HepG2 (cell line): Measurements from ENCODE around the gene ITCH. TPM values are rescaled to one million over a fixed set of nuclear protein-coding genes. Genes with fewer than 3 reads are reported as not detected.

ENCODE experiments used
- ATAC-seq: fragments of 200-7000 bp; cut with Tn5 transposase; 3 replicates; pipeline ENCODE4 v1.9.1; 2020; ENCODE audit warnings: mild to moderate bottlenecking, moderate library complexity
- BruUV-seq: library from RNA; stranded (reverse); fragments of 400-500 nt; replicated peaks from 2 replicates; lab custom pipeline; 2021; lab: Mats Ljungman, UMichigan
- CTCF ChIA-PET: fragments of 300-600 bp; formaldehyde crosslinking; extraction: SDS; loops from one replicate; lab custom pipeline; 2021; ENCODE audit warnings: low total read pairs, inconsistent platforms, low intra/inter-chr PET ratio; lab: Yijun Ruan, JAX
- POLR2A ChIA-PET: fragments of 350-600 bp; sonication (Branson Sonifier 250); formaldehyde crosslinking; loops from one replicate; lab custom pipeline; 2020; ENCODE audit warnings: antibody characterized with exemption, inconsistent platforms; lab: Yijun Ruan, JAX
- DNase-seq: peaks from one replicate; pipeline ENCODE4 v3.0.0-alpha.2; 2015; ENCODE audit warnings: low spot score
- FAIRE-seq: peaks from 3 replicates; lab custom pipeline; 2011; peaks lifted over from hg19 to GRCh38; lab: Jason Lieb, UNC
- H2AFZ ChIP-seq: one replicate; pipeline ENCODE4 v1.6.1; 2011; ENCODE audit warnings: low read length, inconsistent platforms
- H3K27ac ChIP-seq: fragments of 300-600 bp; 3 replicates; pipeline ENCODE4 v1.8.0; 2011; ENCODE audit warnings: mixed run types, mild to moderate bottlenecking, mixed read lengths, low read length, inconsistent platforms; ENCODE audit not compliant: insufficient read depth; ENCODE audit errors: extremely low read length
- H3K27me3 ChIP-seq, 2 experiments: fragments of 200-600 bp in 1 of 2; 2 replicates in 1 of 2; 3 replicates in 1 of 2; pipeline versions ENCODE4 v1.6.0 to v1.8.0; 2011; ENCODE audit warnings: low read length in 2 of 2, mild to moderate bottlenecking in 2 of 2, moderate library complexity in 2 of 2, inconsistent platforms in 1 of 2; ENCODE audit not compliant: insufficient read depth in 2 of 2, control insufficient read depth in 1 of 2
- H3K36me3 ChIP-seq, 2 experiments: fragments of 200-600 bp in 1 of 2; replicated peaks in 1 of 2; 2 replicates in 1 of 2; 3 replicates in 1 of 2; pipeline versions ENCODE4 v1.5.1 to v1.8.0; 2011; ENCODE audit warnings: low read length in 2 of 2, inconsistent platforms in 1 of 2; ENCODE audit not compliant: insufficient read depth in 2 of 2, control insufficient read depth in 1 of 2
- H3K4me1 ChIP-seq: 2 replicates; pipeline ENCODE4 v1.5.1; 2012; ENCODE audit warnings: low read length, inconsistent platforms; ENCODE audit not compliant: insufficient read depth
- H3K4me2 ChIP-seq: 2 replicates; pipeline ENCODE4 v1.6.0; 2011; ENCODE audit warnings: low read depth, low read length, inconsistent platforms
- H3K4me3 ChIP-seq, 3 experiments: fragments of 200-600 bp in 1 of 3; sonication (generic), shearing (Covaris generic) in 1 of 3; replicated peaks in 1 of 3; 2 replicates each; pipeline ENCODE4 v1.5.1; 2011 to 2016; ENCODE audit warnings: low read length in 3 of 3, inconsistent platforms in 2 of 3, low read depth in 2 of 3, mild to moderate bottlenecking in 2 of 3, control low read depth in 1 of 3, mixed read lengths in 1 of 3; ENCODE audit not compliant: insufficient read depth in 1 of 3
- H3K79me2 ChIP-seq: one replicate; pipeline ENCODE4 v1.6.1; 2011; ENCODE audit warnings: low read length, inconsistent platforms; ENCODE audit not compliant: insufficient read depth
- H3K9ac ChIP-seq: 2 replicates; pipeline ENCODE4 v1.6.0; 2011; ENCODE audit warnings: mild to moderate bottlenecking, low read depth, low read length, inconsistent platforms; ENCODE audit not compliant: insufficient read depth
- H3K9me3 ChIP-seq: 2 replicates; pipeline ENCODE4 v1.5.1; 2012; ENCODE audit warnings: mild to moderate bottlenecking, low read length
- H4K20me1 ChIP-seq: 2 replicates; pipeline ENCODE4 v1.6.0; 2011; ENCODE audit warnings: inconsistent platforms, mild to moderate bottlenecking, low read length, moderate library complexity; ENCODE audit not compliant: insufficient read depth
- EHMT2 ChIP-seq: fragments of 200-600 bp; sonication (generic); IDR thresholded peaks from 2 replicates; pipeline ENCODE4 v1.7.0; 2017; ENCODE audit warnings: antibody characterized with exemption, low read depth, low read length, borderline replicate concordance
- KLF16 ChIP-seq, 2 experiments: sonication (generic) in 1 of 2; formaldehyde crosslinking in 1 of 2; IDR thresholded peaks; 2 replicates each; pipeline versions ENCODE4 v1.6.1 to v1.8.0; 2016 to 2023; ENCODE audit warnings: missing genetic modification reagents in 2 of 2, missing compliant biosample characterization in 1 of 2
- LCORL ChIP-seq, 2 experiments: fragments of 450-650 bp in 1 of 2; sonication (generic) in 1 of 2; formaldehyde crosslinking in 1 of 2; IDR thresholded peaks; 2 replicates each; pipeline versions ENCODE4 v1.5.0 to v1.6.1; 2017 to 2020; ENCODE audit warnings: antibody characterized with exemption in 1 of 2, missing genetic modification reagents in 1 of 2
- MTA1 ChIP-seq: sonication (generic); formaldehyde crosslinking; IDR thresholded peaks from 2 replicates; pipeline ENCODE4 v1.4.0; 2020; ENCODE audit warnings: missing genetic modification reagents, mild to moderate bottlenecking, borderline replicate concordance
- POLR2AphosphoS5 ChIP-seq: IDR thresholded peaks from 2 replicates; pipeline ENCODE4 v1.6.1; 2012; ENCODE audit warnings: low read depth, low read length
- RFX5 ChIP-seq: IDR thresholded peaks from 2 replicates; pipeline ENCODE4 v1.6.1; 2011; ENCODE audit warnings: low read depth, low read length, improper control_type of control experiment
- TFDP1 ChIP-seq: IDR thresholded peaks from 2 replicates; pipeline ENCODE4 v1.6.1; 2016; ENCODE audit warnings: missing compliant biosample characterization, missing genetic modification reagents, borderline replicate concordance
- THAP9 ChIP-seq: sonication (generic); formaldehyde crosslinking; IDR thresholded peaks from 2 replicates; pipeline ENCODE4; 2020; ENCODE audit warnings: missing genetic modification reagents, mild to moderate bottlenecking, borderline replicate concordance
- XRCC5 ChIP-seq: fragments of 200-400 bp; formaldehyde crosslinking; optimal IDR thresholded peaks from 2 replicates; pipeline ENCODE3; 2017; ENCODE audit warnings: mild to moderate bottlenecking, low read length
- ZBTB33 ChIP-seq: sonication (generic); formaldehyde crosslinking; IDR thresholded peaks from 2 replicates; pipeline ENCODE4 v1.4.0; 2020; ENCODE audit warnings: missing genetic modification reagents
- ZFP90 ChIP-seq: sonication (generic); formaldehyde crosslinking; IDR thresholded peaks from 2 replicates; pipeline ENCODE4 v1.8.0; 2022; ENCODE audit warnings: missing genetic modification reagents, mild to moderate bottlenecking, inconsistent platforms, borderline replicate concordance
- ZNF451 ChIP-seq: sonication (generic); formaldehyde crosslinking; IDR thresholded peaks from 2 replicates; pipeline ENCODE4 v1.5.0; 2020; ENCODE audit warnings: mild to moderate bottlenecking, missing genetic modification reagents
- ZNF577 ChIP-seq: sonication (generic); formaldehyde crosslinking; IDR thresholded peaks from 2 replicates; pipeline ENCODE4 v1.4.0; 2020; ENCODE audit warnings: mild to moderate bottlenecking, low read depth, missing genetic modification reagents, borderline replicate concordance
- ZSCAN30 ChIP-seq: sonication (generic); formaldehyde crosslinking; IDR thresholded peaks from 2 replicates; pipeline ENCODE4 v1.5.0; 2020; ENCODE audit warnings: mild to moderate bottlenecking, missing genetic modification reagents
- WGBS: methylation state at CpG from one replicate; pipeline ENCODE4 v1.1.6; 2017; ENCODE audit warnings: low lambda C conversion rate; 5-methylcytosine and 5-hydroxymethylcytosine counted together
- in situ Hi-C: cut with HindIII; loops from 2 replicates; pipeline ENCODE4 v1.10.0; 2017; ENCODE audit warnings: low pct_unique_long_range_greater_than_20kb; ENCODE audit not compliant: extremely low pct_ligation_motif_present
- intact Hi-C: fragments of 100-400 bp; cut with micrococcal nuclease; formaldehyde crosslinking; loops from one replicate; pipeline ENCODE4 v1.10.0; 2022; ENCODE audit not compliant: unreplicated experiment
- polyA plus RNA-seq, 8 experiments: library from polyadenylated mRNA; depleted of rRNA in 3 of 8; stranded (reverse) in 7 of 8; unstranded in 1 of 8; fragments of >200 nt; fragmentation: Illumina TruSeq in 4 of 8; extraction: Trizol in 4 of 8; gene quantifications; 2 replicates each; pipeline versions ENCODE4 v1.2.1 to v1.2.3, GENCODE V29; 2011 to 2016; ENCODE audit warnings: low read depth in 4 of 8, missing spikeins in 1 of 8, mixed read lengths in 1 of 8; ENCODE audit not compliant: insufficient read depth in 1 of 8
- total RNA-seq, 5 experiments: library from RNA; depleted of rRNA; stranded (reverse); fragments of >200 nt; fragmentation: Illumina TruSeq; extraction: Trizol; gene quantifications; 2 replicates each; pipeline ENCODE4 v1.2.3, GENCODE V29; 2016; ENCODE audit warnings: low read depth in 1 of 5

Gene ITCH
- total and polyA plus RNA-seq, 2 of the 13 experiments (the other 11 are each of a cell fraction or from before 2014, with no cell fraction given): 20.5 to 112 TPM

GRCh38 chr20:34475979-34476736, 113.1 kb downstream of the ITCH start:
- Histone ChIP-seq H3K4me2 (peak overlapping the region; percentile 49), H4K20me1 (peaks cover 3% of the 10 kb centered on the region; the same call in 1 of the 2 replicates), H2AFZ (no peak overlapping the region), H3K9me3 (no peaks in the 10 kb centered on the region), H3K9ac (no peak overlapping the region), H3K27me3 (no peaks in the 10 kb centered on the region), H3K27ac (no peak overlapping the region), H3K36me3 (peaks cover 15 to 45% of the 10 kb centered on the region in 2 experiments), H3K4me3 (no peak overlapping the region), H3K4me1 (peaks cover 10% of the 10 kb centered on the region), H3K79me2 (no peaks in the 10 kb centered on the region)
- peak; percentile 98 for ATAC-seq
- ChIA-PET POLR2A (interaction anchor here (0.6 to 1.9 kb wide), 4 partner anchors 36 to 165 kb away, joined by 3 to 7 read pairs (median 4); partner anchors contain the start of genes DYNLRB1 and ITCH), CTCF (interaction anchor here (1.2 to 1.8 kb wide), 5 partner anchors 47 to 221 kb away, joined by 3 to 15 read pairs (median 4); partner anchors contain the start of gene ITCH)
- BruUV-seq: no TSS peak
- no peak for FAIRE-seq
- intact Hi-C loops (loop anchor here (2.0 kb wide), 1 partner anchor 35 kb away; no protein-coding TSS in a partner anchor), in situ Hi-C loops (no loop called here)
- WGBS: 16% methylated on average over 38 of the region's 38 CpGs
- peak; percentile 47 for DNase-seq
- TF ChIP-seq MTA1 (peak; percentile 50; the same call in 1 of the 2 replicates), ZNF451 (CRISPR knock-in tag) (no peak), RFX5 (no peak; the same call in 1 of the 2 replicates), XRCC5 (peak; percentile 91), POLR2AphosphoS5 (no peak), TFDP1 (CRISPR knock-in tag) (peak; percentile 36; the same call in 1 of the 2 replicates), EHMT2 (no peak), THAP9 (no peak), ZNF577 (CRISPR knock-in tag) (no peak), ZFP90 (CRISPR knock-in tag) (no peak), LCORL (IDR thresholded peaks at IDR 0.05) (no peak), LCORL (CRISPR knock-in tag; IDR thresholded peaks at IDR 0.05) (no peak), ZBTB33 (CRISPR knock-in tag) (no peak), ZSCAN30 (CRISPR knock-in tag) (no peak), KLF16 (CRISPR knock-in tag; IDR thresholded peaks at IDR 0.05) (0 out of 4 replicates have a peak, but pooled peaks of 1 of the 2 experiments have one; percentile 20)
